Measurements from ENCODE around the gene UGCG. TPM values are rescaled to one million over a fixed set of nuclear protein-coding genes. Genes with fewer than 3 reads are reported as not detected.
A peak's percentile ranks its signal among the peaks of the same experiment; 100 is the strongest.

Gene UGCG
- total RNA-seq, 1 experiment from 2014 or later: 23.1 TPM

DNA sequence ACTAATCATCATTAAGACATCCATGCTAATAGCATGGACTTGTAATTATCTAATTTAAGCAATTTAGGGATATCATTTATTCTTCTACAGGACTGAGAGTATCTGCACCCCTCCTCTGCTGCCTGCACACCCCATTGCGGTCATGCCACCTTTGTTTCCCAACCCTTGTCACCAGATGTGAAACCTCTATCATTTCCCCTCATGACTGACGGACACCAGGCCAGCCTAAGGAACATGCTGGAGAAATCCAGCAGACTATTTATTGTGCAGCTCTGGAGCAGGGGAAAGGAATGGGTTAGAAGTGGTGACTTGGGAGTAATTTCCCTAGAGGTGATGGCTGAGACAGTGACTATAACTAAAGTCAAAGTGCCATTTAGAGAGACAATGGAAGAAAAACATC lies 40.7 kb downstream of the UGCG start:
- Histone ChIP-seq H3K4me3 (ENCODE audit: low read depth, low read length, poor library complexity, severe bottlenecking) (no peak overlapping the region), H3K36me3 (ENCODE audit: insufficient read depth, low read length, poor library complexity, severe bottlenecking) (peaks cover 5% of the 10 kb centered on the region), H3K4me1 (ENCODE audit: insufficient read depth, low read length, poor library complexity, severe bottlenecking) (peaks cover 18% of the 10 kb centered on the region), H3K27ac (ENCODE audit: low read depth, low read length, poor library complexity, severe bottlenecking) (peak overlapping the region; percentile 6), H3K27me3 (replicated peaks; ENCODE audit: insufficient read depth, low read depth, low read length, poor library complexity) (no peaks in the 10 kb centered on the region), H3K9me3 (ENCODE audit: low read depth, low read length, poor library complexity, severe bottlenecking) (no peaks in the 10 kb centered on the region)
- ChIA-PET CTCF (no interaction called here), POLR2A (ENCODE audit: low non-redundant PET) (no interaction called here)
- intact Hi-C loops (cut with micrococcal nuclease; ENCODE audit: unreplicated experiment): no loop called here
- no TSS peak for BruUV-seq (replicated peaks)
- TF ChIP-seq, protein P1, sequence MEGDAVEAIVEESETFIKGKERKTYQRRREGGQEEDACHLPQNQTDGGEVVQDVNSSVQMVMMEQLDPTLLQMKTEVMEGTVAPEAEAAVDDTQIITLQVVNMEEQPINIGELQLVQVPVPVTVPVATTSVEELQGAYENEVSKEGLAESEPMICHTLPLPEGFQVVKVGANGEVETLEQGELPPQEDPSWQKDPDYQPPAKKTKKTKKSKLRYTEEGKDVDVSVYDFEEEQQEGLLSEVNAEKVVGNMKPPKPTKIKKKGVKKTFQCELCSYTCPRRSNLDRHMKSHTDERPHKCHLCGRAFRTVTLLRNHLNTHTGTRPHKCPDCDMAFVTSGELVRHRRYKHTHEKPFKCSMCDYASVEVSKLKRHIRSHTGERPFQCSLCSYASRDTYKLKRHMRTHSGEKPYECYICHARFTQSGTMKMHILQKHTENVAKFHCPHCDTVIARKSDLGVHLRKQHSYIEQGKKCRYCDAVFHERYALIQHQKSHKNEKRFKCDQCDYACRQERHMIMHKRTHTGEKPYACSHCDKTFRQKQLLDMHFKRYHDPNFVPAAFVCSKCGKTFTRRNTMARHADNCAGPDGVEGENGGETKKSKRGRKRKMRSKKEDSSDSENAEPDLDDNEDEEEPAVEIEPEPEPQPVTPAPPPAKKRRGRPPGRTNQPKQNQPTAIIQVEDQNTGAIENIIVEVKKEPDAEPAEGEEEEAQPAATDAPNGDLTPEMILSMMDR (conservative IDR thresholded peaks at IDR 0.05; ENCODE audit: low read depth, low read length): no peak
- TF ChIP-seq EZH2 (IDR thresholded peaks at IDR 0.05; ENCODE audit: borderline replicate concordance, low read depth, low read length, poor library complexity, severe bottlenecking): no peak
- no peak for DNase-seq (ENCODE audit: low spot score)

DNA sequence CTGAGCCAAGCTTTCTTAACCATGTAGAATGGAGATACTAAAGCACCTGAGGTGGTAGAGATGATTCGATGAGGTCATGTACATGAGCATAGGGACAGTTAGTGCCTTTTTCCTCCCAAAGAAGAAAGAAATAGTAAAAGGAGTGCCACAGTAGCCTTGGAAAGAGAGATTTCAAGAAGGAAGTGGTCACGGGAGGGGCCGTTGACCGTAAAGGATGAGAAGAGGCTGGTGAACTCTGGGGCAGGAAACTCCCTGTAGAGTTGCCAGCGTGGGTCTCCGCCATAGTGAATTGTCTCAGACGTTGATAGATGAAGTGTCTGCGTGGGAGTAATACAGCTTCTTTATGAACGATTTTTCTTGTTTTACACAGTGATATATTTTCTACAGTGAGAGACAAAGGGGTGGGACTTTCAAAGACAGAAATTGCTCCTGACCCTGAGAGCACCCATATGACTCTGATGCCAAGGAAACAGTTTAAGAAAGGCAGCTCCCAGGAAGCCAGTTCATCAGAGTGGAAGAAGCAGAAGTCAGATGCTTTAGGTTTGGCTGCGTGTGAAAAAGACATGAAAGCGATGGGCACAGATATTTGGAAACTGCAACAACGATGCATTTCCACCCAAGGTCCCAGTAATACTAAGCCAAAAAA lies 41.3 kb downstream of the UGCG start:
- no peak for TF ChIP-seq EZH2 (IDR thresholded peaks at IDR 0.05; ENCODE audit: borderline replicate concordance, low read depth, low read length, poor library complexity, severe bottlenecking)
- TF ChIP-seq, protein P1 (conservative IDR thresholded peaks at IDR 0.05; ENCODE audit: low read depth, low read length): no peak
- no peaks in the 10 kb centered on the region for H3K27me3 ChIP-seq (replicated peaks; ENCODE audit: insufficient read depth, low read depth, low read length, poor library complexity)
- CTCF ChIA-PET: no interaction called here
- intact Hi-C loops (cut with micrococcal nuclease; ENCODE audit: unreplicated experiment): no loop called here
- no peaks in the 10 kb centered on the region for H3K36me3 ChIP-seq (ENCODE audit: insufficient read depth, low read length, poor library complexity, severe bottlenecking)
- POLR2A ChIA-PET (ENCODE audit: low non-redundant PET): no interaction called here
- H3K27ac ChIP-seq (ENCODE audit: low read depth, low read length, poor library complexity, severe bottlenecking): peak overlapping the region; percentile 6
- no peak overlapping the region for H3K4me3 ChIP-seq (ENCODE audit: low read depth, low read length, poor library complexity, severe bottlenecking)
- H3K4me1 ChIP-seq (ENCODE audit: insufficient read depth, low read length, poor library complexity, severe bottlenecking): peaks cover 18% of the 10 kb centered on the region
- no TSS peak for BruUV-seq (replicated peaks)
- DNase-seq (ENCODE audit: low spot score): peak; percentile 86
- no peaks in the 10 kb centered on the region for H3K9me3 ChIP-seq (ENCODE audit: low read depth, low read length, poor library complexity, severe bottlenecking)

DNA sequence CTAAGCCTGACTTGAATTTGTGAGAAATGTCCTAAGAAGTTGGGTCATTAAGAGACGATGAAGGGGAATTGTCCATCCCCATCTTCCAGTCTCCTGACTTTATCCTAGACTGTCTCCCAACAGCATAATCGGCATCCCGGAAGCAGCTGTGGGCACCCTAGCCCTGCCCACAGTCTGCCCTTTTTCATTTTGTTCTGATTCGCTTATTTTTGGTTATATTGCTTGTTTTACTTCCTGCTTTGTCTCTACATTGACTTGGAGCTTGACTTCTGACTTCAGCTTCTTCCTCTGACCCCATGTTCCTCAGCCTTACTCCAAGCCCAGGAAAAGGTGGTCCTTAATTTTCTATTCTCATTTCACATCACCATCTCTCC lies 41.8 kb downstream of the UGCG start:
- H3K4me3 ChIP-seq (ENCODE audit: low read depth, low read length, poor library complexity, severe bottlenecking): no peak overlapping the region
- DNase-seq (ENCODE audit: low spot score): no peak
- peaks cover 18% of the 10 kb centered on the region for H3K4me1 ChIP-seq (ENCODE audit: insufficient read depth, low read length, poor library complexity, severe bottlenecking)
- no TSS peak for BruUV-seq (replicated peaks)
- TF ChIP-seq, protein P1 (conservative IDR thresholded peaks at IDR 0.05; ENCODE audit: low read depth, low read length): no peak
- no peak for TF ChIP-seq EZH2 (IDR thresholded peaks at IDR 0.05; ENCODE audit: borderline replicate concordance, low read depth, low read length, poor library complexity, severe bottlenecking)
- intact Hi-C loops (cut with micrococcal nuclease; ENCODE audit: unreplicated experiment): no loop called here
- POLR2A ChIA-PET (ENCODE audit: low non-redundant PET): no interaction called here
- H3K27ac ChIP-seq (ENCODE audit: low read depth, low read length, poor library complexity, severe bottlenecking): peak overlapping the region; percentile 6
- H3K9me3 ChIP-seq (ENCODE audit: low read depth, low read length, poor library complexity, severe bottlenecking): no peaks in the 10 kb centered on the region
- H3K36me3 ChIP-seq (ENCODE audit: insufficient read depth, low read length, poor library complexity, severe bottlenecking): no peaks in the 10 kb centered on the region
- no peaks in the 10 kb centered on the region for H3K27me3 ChIP-seq (replicated peaks; ENCODE audit: insufficient read depth, low read depth, low read length, poor library complexity)
- CTCF ChIA-PET: no interaction called here

Measured in A673 (cell line).